Activated CD8-positive, alpha-beta memory T cell treated with anti-CD3 and anti-CD28 coated beads, Interleukin-2, amount 10 ng/mL, durations not matched to agents 7 days and 5 days (primary cell): ENCODE results near the gene URM1. TPM values are rescaled to one million over a fixed set of nuclear protein-coding genes. Genes with fewer than 3 reads are reported as not detected.

Experiments
- ATAC-seq: fragments of 150-1000 bp; cut with Tn5 transposase; one replicate; pipeline ENCODE4 v1.10.0; 2021; ENCODE audit warnings: moderate library complexity
- CTCF ChIA-PET: fragments of 350-600 bp; sonication (Branson Sonifier 250); formaldehyde crosslinking; loops from one replicate; lab custom pipeline; 2021; ENCODE audit warnings: antibody characterized with exemption; lab: Charles Lee
- DNase-seq: peaks from one replicate; pipeline ENCODE4 v3.0.0-alpha.2; 2020
- H3K27ac Mint-ChIP-seq: one replicate; pipeline ENCODE4 v1.8.0; 2021; ENCODE audit warnings: mild to moderate bottlenecking, mixed read lengths
- H3K27me3 Mint-ChIP-seq: one replicate; pipeline ENCODE4 v1.8.0; 2021; ENCODE audit warnings: mixed read lengths
- H3K36me3 Mint-ChIP-seq: one replicate; pipeline ENCODE4 v1.8.0; 2021; ENCODE audit warnings: mild to moderate bottlenecking, mixed read lengths
- H3K4me1 Mint-ChIP-seq: one replicate; pipeline ENCODE4 v1.8.0; 2021; ENCODE audit warnings: mixed read lengths
- H3K4me3 Mint-ChIP-seq: one replicate; pipeline ENCODE4 v1.8.0; 2021; ENCODE audit warnings: mild to moderate bottlenecking, moderate library complexity, mixed read lengths
- H3K9me3 Mint-ChIP-seq: one replicate; pipeline ENCODE4 v1.8.0; 2022; ENCODE audit warnings: low read depth, mixed read lengths
- total RNA-seq, 2 experiments: library from RNA; stranded (reverse); gene quantifications; one replicate each; pipeline ENCODE4 v1.2.3, GENCODE V29; 2021

Gene URM1
- total RNA-seq, 2 experiments from 2014 or later: 61.4 to 81.0 TPM

DNA sequence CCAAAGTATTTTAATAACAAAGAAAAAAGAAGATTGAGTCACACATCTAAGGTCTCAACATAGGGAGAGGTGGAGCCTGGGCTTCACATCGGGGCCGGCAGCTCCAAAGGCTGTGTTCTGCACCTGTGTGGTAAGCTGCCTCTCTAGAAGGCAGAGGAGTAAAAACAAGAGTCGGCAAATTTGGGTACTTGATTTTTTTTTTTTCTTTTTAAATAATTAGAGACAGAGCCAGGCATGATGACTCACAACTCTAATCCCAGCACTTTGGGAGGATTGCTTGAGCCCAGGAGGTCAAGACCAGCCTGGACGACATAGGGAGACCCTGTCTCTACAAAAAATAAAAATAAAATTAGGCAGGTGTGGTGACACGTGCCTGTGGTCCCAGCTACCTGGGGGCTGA lies 4.7 kb downstream of the URM1 start:
- H3K27ac Mint-ChIP-seq: no peak overlapping the region
- H3K4me3 Mint-ChIP-seq: no peak overlapping the region
- peaks cover 19% of the 10 kb centered on the region for H3K4me1 Mint-ChIP-seq
- no peak for DNase-seq
- no peak for ATAC-seq
- no peaks in the 10 kb centered on the region for H3K9me3 Mint-ChIP-seq
- no peaks in the 10 kb centered on the region for H3K27me3 Mint-ChIP-seq
- CTCF ChIA-PET: no interaction called here
- H3K36me3 Mint-ChIP-seq: peaks cover 14% of the 10 kb centered on the region

- Mint-ChIP-seq H3K9me3 (no peaks in the 10 kb centered on the region), H3K36me3 (peaks cover 9% of the 10 kb centered on the region), H3K27me3 (no peaks in the 10 kb centered on the region), H3K4me1 (no peaks in the 10 kb centered on the region), H3K4me3 (no peak overlapping the region), H3K27ac (no peak overlapping the region)
- no peak for ATAC-seq
- CTCF ChIA-PET: interaction anchor here (1.6 kb wide), 1 partner anchor 56 kb away, joined by 3 read pairs; no protein-coding TSS in a partner anchor
- no peak for DNase-seq
These were observed 11.1 kb downstream of the URM1 start for GRCh38 chr9:128382261-128382660.

GRCh38 chr9:128383007-128383753 lies 12.0 kb downstream of the URM1 start:
- peaks cover 9% of the 10 kb centered on the region for H3K36me3 Mint-ChIP-seq
- CTCF ChIA-PET: interaction anchor here (1.0 to 2.5 kb wide), 5 partner anchors 12 to 55 kb away, joined by 3 to 6 read pairs (median 3); partner anchors contain the start of gene URM1

DNA sequence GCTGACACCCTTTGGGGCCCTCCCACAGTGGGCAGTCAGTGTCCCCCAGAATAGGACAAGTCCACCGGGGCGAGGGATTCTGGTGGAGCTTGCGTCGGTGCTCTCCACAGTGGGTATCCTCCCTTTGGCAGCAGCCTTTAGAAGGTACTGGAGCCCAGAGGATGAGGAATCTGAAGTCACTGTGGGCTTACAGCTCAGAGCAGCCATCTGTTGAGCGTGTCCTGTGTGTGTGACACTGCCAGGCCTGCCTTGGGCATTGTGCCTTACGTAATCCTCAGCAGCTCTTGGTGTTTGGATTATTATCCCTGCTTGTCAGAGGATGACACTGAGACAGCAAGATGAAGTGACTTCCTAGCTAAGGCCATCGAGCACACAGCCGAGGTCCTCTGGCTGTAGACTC lies 12.6 kb downstream of the URM1 start:
- Mint-ChIP-seq H3K36me3 (peaks cover 7% of the 10 kb centered on the region), H3K4me1 (no peaks in the 10 kb centered on the region), H3K4me3 (no peak overlapping the region), H3K9me3 (no peaks in the 10 kb centered on the region), H3K27me3 (no peaks in the 10 kb centered on the region), H3K27ac (no peak overlapping the region)
- no peak for DNase-seq
- no peak for ATAC-seq
- CTCF ChIA-PET: interaction anchor here (0.6 to 2.5 kb wide), 5 partner anchors 12 to 45 kb away, joined by 3 to 6 read pairs (median 3); partner anchors contain the start of gene URM1

More at GRCh38 chr9:128383007-128383753, 12.0 kb downstream of the URM1 start:
- no peak for ATAC-seq
- H3K9me3 Mint-ChIP-seq: no peaks in the 10 kb centered on the region
- no peaks in the 10 kb centered on the region for H3K27me3 Mint-ChIP-seq
- no peak for DNase-seq
- no peaks in the 10 kb centered on the region for H3K4me1 Mint-ChIP-seq
- H3K27ac Mint-ChIP-seq: no peak overlapping the region
- H3K4me3 Mint-ChIP-seq: no peak overlapping the region

DNA sequence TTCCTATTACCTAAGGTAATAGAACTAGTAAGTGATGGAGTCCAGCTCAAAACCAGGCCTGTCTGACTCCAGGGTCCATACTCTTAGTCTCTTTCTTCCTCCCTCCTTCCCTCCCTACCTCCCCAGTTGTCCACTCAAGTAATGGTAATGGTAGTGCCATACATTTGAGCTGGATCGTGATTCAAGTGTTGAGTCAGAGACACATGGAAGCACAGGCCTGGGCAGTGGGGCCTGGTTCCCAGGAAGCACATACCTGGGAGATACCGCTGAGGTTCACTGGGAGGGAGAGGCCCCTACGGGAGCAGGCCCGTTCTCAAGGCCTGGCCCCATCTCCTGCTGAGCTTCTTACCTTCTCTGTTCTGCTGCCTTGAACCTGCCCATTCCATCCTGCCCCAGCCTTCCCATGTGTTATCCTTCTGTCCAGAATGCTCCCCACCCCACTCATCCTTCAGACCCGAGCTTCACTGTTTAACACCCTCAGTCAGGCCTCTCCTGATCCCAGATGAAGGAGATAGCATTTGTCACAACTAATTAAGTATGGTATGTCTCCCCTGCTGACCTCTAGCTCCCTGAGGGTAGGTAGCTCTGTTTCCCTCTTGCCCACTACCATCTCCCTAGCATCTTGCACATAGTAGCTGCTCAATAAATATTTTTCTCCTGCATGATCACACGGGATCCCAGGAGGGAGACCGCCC lies 13.8 kb downstream of the URM1 start:
- H3K4me3 Mint-ChIP-seq: no peak overlapping the region
- no peaks in the 10 kb centered on the region for H3K27me3 Mint-ChIP-seq
- no peaks in the 10 kb centered on the region for H3K9me3 Mint-ChIP-seq
- CTCF ChIA-PET: interaction anchor here (1.0 to 2.5 kb wide), 3 partner anchors 23 to 128 kb away, joined by 3 to 6 read pairs (median 4); no protein-coding TSS in a partner anchor
- H3K4me1 Mint-ChIP-seq: no peaks in the 10 kb centered on the region
- H3K27ac Mint-ChIP-seq: no peak overlapping the region
- no peak for ATAC-seq
- DNase-seq: no peak
- H3K36me3 Mint-ChIP-seq: peaks cover 4% of the 10 kb centered on the region

GRCh38 chr9:128385496-128386460 lies 14.6 kb downstream of the URM1 start:
- Mint-ChIP-seq H3K9me3 (no peaks in the 10 kb centered on the region), H3K27ac (no peak overlapping the region), H3K4me3 (no peak overlapping the region), H3K4me1 (no peaks in the 10 kb centered on the region), H3K27me3 (no peaks in the 10 kb centered on the region), H3K36me3 (peaks cover 3% of the 10 kb centered on the region)
- CTCF ChIA-PET: interaction anchor here (2.5 kb wide), 1 partner anchor 24 kb away, joined by 6 read pairs; no protein-coding TSS in a partner anchor
- no peak for DNase-seq
- ATAC-seq: no peak

GRCh38 chr9:128388150-128388549 lies 17.0 kb downstream of the URM1 start:
- Mint-ChIP-seq H3K9me3 (no peaks in the 10 kb centered on the region), H3K27ac (no peak overlapping the region), H3K27me3 (no peaks in the 10 kb centered on the region), H3K36me3 (peaks cover 4% of the 10 kb centered on the region), H3K4me3 (no peak overlapping the region), H3K4me1 (no peaks in the 10 kb centered on the region)
- no peak for ATAC-seq
- CTCF ChIA-PET: interaction anchor here (1.5 kb wide), 1 partner anchor 32 kb away, joined by 3 read pairs; no protein-coding TSS in a partner anchor
- DNase-seq: no peak

- H3K36me3 Mint-ChIP-seq: peaks cover 5% of the 10 kb centered on the region
These were observed 18.4 kb downstream of the URM1 start for GRCh38 chr9:128389395-128390149.

DNA sequence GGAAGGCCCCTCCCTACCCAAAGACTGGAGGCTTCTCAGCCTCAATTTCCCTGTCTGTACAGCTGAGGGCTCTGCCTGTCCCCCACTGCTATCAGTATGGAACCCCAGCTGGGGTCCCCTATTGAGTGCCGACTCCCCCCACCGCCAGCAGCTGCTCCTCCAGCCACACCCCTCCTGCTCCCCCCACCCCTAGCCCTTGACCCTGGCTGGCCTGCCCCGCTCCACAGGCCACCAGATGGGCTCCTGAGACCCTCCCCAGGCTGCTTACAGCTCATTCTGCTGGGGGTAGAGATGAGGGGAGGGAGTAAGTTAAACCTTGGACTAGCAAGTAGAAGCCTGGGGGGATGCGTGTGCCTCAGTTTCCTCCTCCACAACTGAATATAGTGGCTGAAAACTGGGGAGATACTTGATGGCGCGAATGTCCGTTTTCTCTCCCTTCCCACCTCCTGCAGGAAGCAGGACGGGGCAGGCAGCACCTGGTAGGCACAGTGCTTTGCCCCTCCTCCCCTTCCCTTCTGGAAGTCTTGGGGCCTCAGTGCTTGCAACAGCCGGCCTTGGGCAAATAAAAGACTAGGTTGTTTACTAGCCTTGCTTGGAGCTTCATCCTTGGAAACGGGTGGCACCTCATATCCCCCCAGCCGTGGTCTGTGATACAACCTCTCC lies 19.1 kb downstream of the URM1 start:
- H3K4me3 Mint-ChIP-seq: no peak overlapping the region
- no peaks in the 10 kb centered on the region for H3K4me1 Mint-ChIP-seq
- H3K27me3 Mint-ChIP-seq: no peaks in the 10 kb centered on the region
- H3K9me3 Mint-ChIP-seq: no peaks in the 10 kb centered on the region
- H3K27ac Mint-ChIP-seq: no peak overlapping the region
- CTCF ChIA-PET: interaction anchor here (1.6 kb wide), 1 partner anchor 21 kb away, joined by 4 read pairs; no protein-coding TSS in a partner anchor
- DNase-seq: no peak
- no peak for ATAC-seq
- peaks cover 5% of the 10 kb centered on the region for H3K36me3 Mint-ChIP-seq

More at GRCh38 chr9:128389395-128390149, 18.4 kb downstream of the URM1 start:
- no peak overlapping the region for H3K4me3 Mint-ChIP-seq
- H3K9me3 Mint-ChIP-seq: no peaks in the 10 kb centered on the region
- H3K4me1 Mint-ChIP-seq: no peaks in the 10 kb centered on the region
- no peaks in the 10 kb centered on the region for H3K27me3 Mint-ChIP-seq
- no peak overlapping the region for H3K27ac Mint-ChIP-seq
- DNase-seq (no peak), ATAC-seq (no peak)
- CTCF ChIA-PET: interaction anchor here (1.6 kb wide), 1 partner anchor 22 kb away, joined by 4 read pairs; no protein-coding TSS in a partner anchor

GRCh38 chr9:128390813-128391711 lies 19.9 kb downstream of the URM1 start:
- H3K4me1 Mint-ChIP-seq: no peaks in the 10 kb centered on the region
- H3K9me3 Mint-ChIP-seq: no peaks in the 10 kb centered on the region
- no peak overlapping the region for H3K27ac Mint-ChIP-seq
- peaks cover 5% of the 10 kb centered on the region for H3K36me3 Mint-ChIP-seq
- ATAC-seq (no peak), DNase-seq (no peak)
- H3K27me3 Mint-ChIP-seq: no peaks in the 10 kb centered on the region
- CTCF ChIA-PET: interaction anchor here (1.6 kb wide), 1 partner anchor 21 kb away, joined by 4 read pairs; no protein-coding TSS in a partner anchor
- no peak overlapping the region for H3K4me3 Mint-ChIP-seq

DNA sequence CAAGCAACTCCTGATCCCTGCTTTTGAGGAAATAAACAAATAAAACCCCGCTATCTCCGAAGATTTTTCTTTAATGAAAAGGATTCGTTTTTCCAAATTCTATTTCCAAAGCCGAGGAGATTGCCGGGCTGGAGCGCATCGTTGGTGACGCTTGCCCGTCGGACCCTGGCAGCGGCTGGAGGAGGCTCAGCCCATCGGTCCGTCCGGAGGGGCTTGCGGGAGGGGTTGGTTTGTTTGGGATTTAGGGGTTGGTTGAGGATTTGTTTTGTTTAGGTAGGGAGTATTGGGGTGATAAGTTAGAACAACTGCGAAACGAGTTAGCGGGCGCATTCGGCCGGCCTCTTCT lies 20.8 kb downstream of the URM1 start:
- Mint-ChIP-seq H3K9me3 (no peaks in the 10 kb centered on the region), H3K27me3 (peaks cover 5% of the 10 kb centered on the region), H3K27ac (no peak overlapping the region), H3K4me1 (no peaks in the 10 kb centered on the region), H3K4me3 (no peak overlapping the region), H3K36me3 (peaks cover 5% of the 10 kb centered on the region)
- no peak for DNase-seq
- CTCF ChIA-PET: no interaction called here
- no peak for ATAC-seq
